ENCODE results near the gene SPR. TPM values are rescaled to one million over a fixed set of nuclear protein-coding genes. Genes with fewer than 3 reads are reported as not detected.

The SPR gene
- total RNA-seq, result 10 to 100 TPM; 48.6 to 90.2 (median 68.5) TPM
- long read RNA-seq, transcript SPR-201 (3 exons, 1,480 nt), result major isoform, 39 of 44 reads
- long read RNA-seq, partial matches to known transcripts, result 4 of 44 reads
- long read RNA-seq, other reads (novel, unspliced or antisense), result 1 of 44 reads

- DNase-seq (peak; percentile 91 to 94 (median 91)), ATAC-seq (peak; percentile 85 to 95 (median 92))
- Histone ChIP-seq H3K9me3 (no peaks in the 10 kb centered on the region), H3K4me1 (peaks cover 0 to 31% (median 13%) of the 10 kb centered on the region in 4 donors), H3K27me3 (no peaks in the 10 kb centered on the region), H3K4me3 (peak within 1 kb of the TSS; percentile 69 to 81 (median 78)), H3K36me3 (peaks cover 0 to 12% (median 4%) of the 10 kb centered on the region in 4 donors), H3K27ac (peak within 1 kb of the TSS; percentile 93 to 99 (median 95))
- WGBS (ENCODE audit: insufficient coverage, low coverage, low lambda C conversion rate, missing lambda C conversion rate), result no CpG with 5 or more reads among the region's 76 CpGs
- intact Hi-C loops (cut with DNase I), result no loop called here
- peak; percentile 76 for TF ChIP-seq POLR2A (IDR thresholded peaks at IDR 0.05)
- TF ChIP-seq CTCF (IDR thresholded peaks at IDR 0.05), result peak in 2 of 4 donors; percentile 4 to 7
Observed at GRCh38 chr2:72887032-72887739, at the start of gene SPR. TSS of gene SPR (plus strand) at chr2:72887408. CDS start at chr2:72887433, 25 bp downstream.

GRCh38 chr2:72840066-72840465, 47.1 kb upstream of the SPR start:
- Histone ChIP-seq H3K36me3 (no peaks in the 10 kb centered on the region), H3K27ac (no peak overlapping the region), H3K9me3 (no peaks in the 10 kb centered on the region), H3K27me3 (no peaks in the 10 kb centered on the region), H3K4me1 (no peaks in the 10 kb centered on the region), H3K4me3 (no peak overlapping the region)
- 76% methylated on average over 2 of the region's 2 CpGs for WGBS (ENCODE audit: insufficient coverage, low coverage, low lambda C conversion rate, missing lambda C conversion rate)
- ATAC-seq, result no peak
- DNase-seq, result no peak
- intact Hi-C loops (cut with DNase I), result no loop called here
- no peak for TF ChIP-seq POLR2A (IDR thresholded peaks at IDR 0.05)
- no peak for TF ChIP-seq CTCF (IDR thresholded peaks at IDR 0.05)

- no peak for TF ChIP-seq CTCF (IDR thresholded peaks at IDR 0.05)
- no peak for TF ChIP-seq POLR2A (IDR thresholded peaks at IDR 0.05)
- Histone ChIP-seq H3K27me3 (no peaks in the 10 kb centered on the region), H3K4me3 (no peak overlapping the region), H3K27ac (no peak overlapping the region), H3K36me3 (no peaks in the 10 kb centered on the region), H3K9me3 (no peaks in the 10 kb centered on the region), H3K4me1 (no peaks in the 10 kb centered on the region)
- WGBS (ENCODE audit: insufficient coverage, low coverage, low lambda C conversion rate, missing lambda C conversion rate), result 33% methylated on average over 1 of the region's 3 CpGs
- DNase-seq (no peak), ATAC-seq (no peak)
- intact Hi-C loops (cut with DNase I), result no loop called here
Observed at GRCh38 chr2:72841462-72842125, 45.6 kb upstream of the SPR start.

- H3K27me3 ChIP-seq, result no peaks in the 10 kb centered on the region
- 55% methylated on average over 2 of the region's 2 CpGs for WGBS (ENCODE audit: insufficient coverage, low coverage, low lambda C conversion rate, missing lambda C conversion rate)
- no peaks in the 10 kb centered on the region for H3K9me3 ChIP-seq
- intact Hi-C loops (cut with DNase I), result no loop called here
- H3K4me3 ChIP-seq, result no peak overlapping the region
- no peak for DNase-seq
- TF ChIP-seq POLR2A (IDR thresholded peaks at IDR 0.05), result no peak
- TF ChIP-seq CTCF (IDR thresholded peaks at IDR 0.05), result no peak
- H3K4me1 ChIP-seq, result no peaks in the 10 kb centered on the region
- H3K36me3 ChIP-seq, result no peaks in the 10 kb centered on the region
- no peak for ATAC-seq
- H3K27ac ChIP-seq, result no peak overlapping the region
Observed at GRCh38 chr2:72843301-72843700, 43.9 kb upstream of the SPR start.

All from right lobe of liver (tissue), 6 donors.